ENCODE data around the gene TRERF1.

Gene TRERF1

DNA sequence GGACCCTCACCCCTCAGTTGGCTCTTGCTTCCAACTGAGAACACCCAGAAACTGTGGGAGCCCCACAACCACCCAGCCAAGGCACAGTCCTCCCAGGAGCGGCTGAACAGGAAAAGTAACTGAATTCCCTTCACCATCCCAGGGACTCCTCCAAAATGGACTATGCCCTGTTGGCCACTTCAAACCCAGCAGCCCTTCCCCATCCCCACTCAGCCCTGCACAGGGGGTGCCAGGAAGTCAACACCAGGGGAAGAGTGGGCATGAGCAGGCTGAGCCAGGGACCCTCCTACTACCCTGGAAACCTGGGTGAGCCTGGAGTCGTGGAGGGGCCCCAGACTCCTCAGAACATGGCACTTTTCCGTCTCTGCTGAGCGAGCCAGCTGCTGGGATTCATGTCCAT is 267.3 kb downstream of the TRERF1 start:
- no peak for DNase-seq (ENCODE audit: low spot score)

DNA sequence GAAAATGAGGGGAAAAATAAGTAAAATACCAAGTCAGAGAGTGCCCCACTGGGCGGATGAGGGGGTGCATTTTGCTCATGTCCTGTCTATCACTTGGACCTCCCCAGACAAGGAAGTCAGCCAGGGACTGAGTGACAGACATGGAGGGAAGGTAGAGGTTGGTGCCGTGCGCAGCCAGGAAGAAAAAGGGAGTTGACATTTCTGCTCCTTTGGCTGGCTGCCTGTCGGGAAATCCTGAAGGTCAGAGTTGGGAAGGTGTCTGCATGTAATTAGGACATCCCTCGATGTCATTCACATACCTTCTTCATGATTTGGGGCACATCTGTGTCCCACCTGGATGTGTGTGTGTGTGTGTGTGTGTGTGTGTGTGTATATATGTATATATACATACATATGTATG is 269.6 kb downstream of the TRERF1 start:
- no peak for DNase-seq (ENCODE audit: low spot score)

GRCh38 chr6:42179945-42180313 is 271.8 kb downstream of the TRERF1 start:
- DNase-seq (ENCODE audit: low spot score): no peak

DNA sequence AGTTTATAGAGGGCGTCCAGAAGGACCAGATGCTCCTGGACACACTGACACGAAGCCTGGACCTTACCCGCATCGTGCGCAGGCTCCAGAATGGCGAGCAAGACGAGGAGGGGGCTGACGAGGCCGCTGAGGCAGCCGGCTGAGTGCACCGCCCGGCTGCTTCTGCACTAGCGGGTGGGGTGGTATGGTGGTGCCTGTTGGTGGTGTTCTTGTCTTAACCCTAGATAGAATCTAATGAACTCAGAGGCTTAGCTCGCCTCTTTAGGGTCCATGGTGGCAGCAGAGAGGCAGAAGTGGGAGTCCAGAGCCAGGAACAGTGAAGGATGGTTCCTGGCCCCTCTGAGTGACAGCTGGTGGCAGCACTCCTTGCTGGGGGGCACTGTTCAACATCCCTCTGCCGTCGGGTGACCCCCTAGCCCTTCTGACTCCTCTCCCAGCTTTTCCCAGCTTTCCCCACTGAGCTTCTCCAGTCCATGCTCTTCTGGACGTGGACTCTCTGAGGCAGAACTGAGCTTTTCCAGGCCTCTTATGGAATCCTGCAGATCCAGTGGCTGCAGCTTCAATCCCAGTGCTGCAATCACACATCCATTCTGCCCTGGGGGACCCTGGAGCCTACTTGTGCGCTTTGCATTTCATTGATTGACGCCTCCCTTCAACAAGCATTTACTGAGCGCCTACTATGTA is 272.3 kb downstream of the TRERF1 start:
- DNase-seq (ENCODE audit: low spot score): no peak

GRCh38 chr6:42177514-42178364 is 274.0 kb downstream of the TRERF1 start:
- no peak for DNase-seq (ENCODE audit: low spot score)

- DNase-seq (ENCODE audit: low spot score): no peak
Measured at GRCh38 chr6:42176981-42177380, 274.7 kb downstream of the TRERF1 start.

- no peak for DNase-seq (ENCODE audit: low spot score)
Measured at GRCh38 chr6:42175860-42176259, 275.9 kb downstream of the TRERF1 start.

All from activated CD4-positive, alpha-beta T cell treated with anti-CD3 and anti-CD28 coated beads, Interleukin-2, Interleukin-4, amounts not matched to agents 100 ng/mL and 50 ng/mL, durations not matched to agents 16 hours and 8 hours (primary cell).